K562 (cell line): Measurements from ENCODE around the gene PLCB4. TPM values are rescaled to one million over a fixed set of nuclear protein-coding genes. Genes with fewer than 3 reads are reported as not detected.
"Not testable (repeated sequence)": the region's sequence is repeated elsewhere in the genome, so short reads cannot be mapped to it uniquely, and the experiment has no call there.

ENCODE experiments used
- ATAC-seq: fragments of 200-7000 bp; cut with Tn5 transposase; 3 replicates; pipeline ENCODE4 v1.9.1; 2020; ENCODE audit warnings: moderate library complexity
- BruUV-seq: library from RNA; stranded (reverse); fragments of 400-500 nt; replicated peaks from 2 replicates; lab custom pipeline; 2021; lab: Mats Ljungman, UMichigan
- CTCF ChIA-PET: fragments of 300-600 bp; formaldehyde crosslinking; extraction: SDS; loops from one replicate; lab custom pipeline; 2021; ENCODE audit warnings: low intra/inter-chr PET ratio; lab: Yijun Ruan, JAX
- POLR2A ChIA-PET: fragments of 300-600, 350-650 bp; sonication (Branson Sonifier 250); formaldehyde crosslinking; extraction: SDS; loops from one replicate; lab custom pipeline; 2021; ENCODE audit warnings: antibody characterized with exemption, inconsistent platforms; lab: Yijun Ruan, JAX
- DNase-seq, 4 experiments: peaks; one replicate each; pipeline versions ENCODE4 v3.0.0 to v3.0.0-alpha.2; 2011 to 2018; ENCODE audit warnings: low spot score in 3 of 4, mixed read lengths in 3 of 4; ENCODE audit errors: extremely low read depth in 1 of 4
- FAIRE-seq: peaks from 2 replicates; lab custom pipeline; 2011; peaks lifted over from hg19 to GRCh38; lab: Jason Lieb, UNC
- H2AFZ ChIP-seq: 2 replicates; pipeline ENCODE4 v1.6.0; 2011; ENCODE audit warnings: low read depth, low read length, control low read depth, inconsistent platforms
- H3K27ac ChIP-seq: fragments of 200-600 bp; 3 replicates; pipeline ENCODE4 v1.8.0; 2011; ENCODE audit warnings: low read depth, mild to moderate bottlenecking, control low read depth, inconsistent platforms, low read length, moderate library complexity, mixed read lengths; ENCODE audit errors: extremely low read depth
- H3K27me3 ChIP-seq, 2 experiments: fragments of 300-600 bp in 1 of 2; 2 replicates in 1 of 2; 3 replicates in 1 of 2; pipeline versions ENCODE4 v1.6.0 to v1.8.0; 2011; ENCODE audit warnings: inconsistent platforms in 2 of 2, low read length in 2 of 2, mild to moderate bottlenecking in 1 of 2, mixed read lengths in 1 of 2, moderate library complexity in 1 of 2; ENCODE audit not compliant: control insufficient read depth in 2 of 2, insufficient read depth in 2 of 2
- H3K36me3 ChIP-seq: fragments of 300-600 bp; 3 replicates; pipeline ENCODE4 v1.8.0; 2011; ENCODE audit warnings: mild to moderate bottlenecking, low read length, inconsistent platforms; ENCODE audit not compliant: control insufficient read depth, insufficient read depth
- H3K4me1 ChIP-seq, 2 experiments: fragments of 200-600 bp in 1 of 2; replicated peaks in 1 of 2; 2 replicates in 1 of 2; 3 replicates in 1 of 2; pipeline versions ENCODE4 v1.5.1 to v1.8.0; 2011; ENCODE audit warnings: inconsistent platforms in 2 of 2, low read length in 2 of 2, mild to moderate bottlenecking in 1 of 2, mixed read lengths in 1 of 2, moderate library complexity in 1 of 2; ENCODE audit not compliant: control insufficient read depth in 2 of 2, insufficient read depth in 2 of 2
- H3K4me2 ChIP-seq: 2 replicates; pipeline ENCODE4 v1.6.1; 2011; ENCODE audit warnings: low read length, control low read depth, inconsistent platforms, mixed read lengths; ENCODE audit not compliant: insufficient read depth
- H3K4me3 ChIP-seq: fragments of 200-600 bp; sonication (generic), shearing (Covaris generic); 2 replicates; pipeline ENCODE4 v1.5.1; 2016; ENCODE audit warnings: control low read depth, inconsistent platforms
- H3K79me2 ChIP-seq: fragments of 200-600 bp; 3 replicates; pipeline ENCODE4 v1.8.0; 2011; ENCODE audit warnings: low read length, inconsistent platforms; ENCODE audit not compliant: control insufficient read depth, insufficient read depth
- H3K9ac ChIP-seq, 2 experiments: 2 replicates each; pipeline versions ENCODE4 v1.6.0 to v1.6.1; 2011; ENCODE audit warnings: low read depth in 2 of 2, low read length in 2 of 2, control low read depth in 1 of 2, inconsistent platforms in 1 of 2, mild to moderate bottlenecking in 1 of 2, mixed read lengths in 1 of 2; ENCODE audit not compliant: insufficient read depth in 1 of 2
- H3K9me1 ChIP-seq: one replicate; pipeline ENCODE4 v1.6.0; 2011; ENCODE audit warnings: inconsistent platforms, mild to moderate bottlenecking, low read length, moderate library complexity; ENCODE audit not compliant: control insufficient read depth, insufficient read depth
- H3K9me3 ChIP-seq: replicated peaks from 2 replicates; pipeline ENCODE4 v1.5.1; 2011; ENCODE audit warnings: low read depth, low read length, inconsistent platforms; ENCODE audit not compliant: control insufficient read depth, insufficient read depth
- H4K20me1 ChIP-seq: replicated peaks from 2 replicates; pipeline ENCODE4 v1.6.1; 2011; ENCODE audit warnings: low read length, inconsistent platforms, mixed read lengths; ENCODE audit not compliant: control insufficient read depth, insufficient read depth
- FOSL1 ChIP-seq: fragments of 200-800 bp; sonication (Bioruptor generic); conservative IDR thresholded peaks from 2 replicates; pipeline ENCODE4 v1.6.1; 2016; ENCODE audit warnings: missing genetic modification characterization, missing compliant biosample characterization
- FOXK1 ChIP-seq: sonication (generic); formaldehyde crosslinking; IDR thresholded peaks from 2 replicates; pipeline ENCODE4 v1.8.0; 2022; ENCODE audit warnings: missing genetic modification reagents, mild to moderate bottlenecking, borderline replicate concordance
- SMARCE1 ChIP-seq: fragments of 450-650 bp; IDR thresholded peaks from 2 replicates; pipeline ENCODE4 v1.7.1; 2016; ENCODE audit warnings: mild to moderate bottlenecking
- ZNF146 ChIP-seq: IDR thresholded peaks from one replicate; pipeline ENCODE4 v1.6.1; 2018; ENCODE audit warnings: missing compliant biosample characterization; ENCODE audit not compliant: unreplicated experiment
- WGBS: fragments of 100-300 bp; shearing (Covaris generic); methylation state at CpG from one replicate; pipeline ENCODE4 v1.1.6; 2016; ENCODE audit warnings: low coverage, mixed read lengths; ENCODE audit not compliant: insufficient coverage; ENCODE audit errors: missing lambda C conversion rate; 5-methylcytosine and 5-hydroxymethylcytosine counted together
- in situ Hi-C: fragments of 300-500 bp; cut with MboI; formaldehyde crosslinking; loops from 4 replicates; pipeline ENCODE4 v1.15.0; 2018; ENCODE audit warnings: inconsistent platforms, mixed read lengths
- intact Hi-C: fragments of 100-400 bp; cut with micrococcal nuclease; formaldehyde crosslinking; loops from 2 replicates; pipeline ENCODE4 v1.14.2; 2022
- polyA plus RNA-seq, 8 experiments: library from polyadenylated mRNA; depleted of rRNA in 4 of 8; stranded (reverse) in 5 of 8; unstranded in 3 of 8; fragments of >200 nt; fragmentation: Nextera tagmentation in 2 of 8; fragmentation: Illumina TruSeq in 1 of 8; extraction: Ambion mirVana in 2 of 8; extraction: Trizol in 1 of 8; gene quantifications; 2 replicates each; pipeline versions ENCODE4 v1.2.1 to v1.2.3, GENCODE V29; 2011 to 2014; ENCODE audit warnings: inconsistent platforms in 1 of 8, missing spikeins in 1 of 8
- total RNA-seq, 7 experiments: library from RNA; depleted of rRNA in 6 of 7; stranded (reverse); fragments of >200 nt in 6 of 7; fragmentation: Illumina TruSeq in 2 of 7; extraction: Trizol in 2 of 7; gene quantifications; 2 replicates each; pipeline versions ENCODE4 v1.2.1 to v1.2.3, GENCODE V29; 2011 to 2021; ENCODE audit warnings: low replicate concordance in 1 of 7
- TF ChIP-seq, protein P1 (sequence below): fragments of 450-650 bp; IDR thresholded peaks from 2 replicates; pipeline ENCODE4 v1.6.1; 2017; ENCODE audit warnings: antibody characterized with exemption

Gene PLCB4
- total and polyA plus RNA-seq, 9 of the 15 experiments (the other 6 are each of a cell fraction or from before 2014, with no cell fraction given) = 0.20 to 2.9 (median 0.52) TPM

DNA sequence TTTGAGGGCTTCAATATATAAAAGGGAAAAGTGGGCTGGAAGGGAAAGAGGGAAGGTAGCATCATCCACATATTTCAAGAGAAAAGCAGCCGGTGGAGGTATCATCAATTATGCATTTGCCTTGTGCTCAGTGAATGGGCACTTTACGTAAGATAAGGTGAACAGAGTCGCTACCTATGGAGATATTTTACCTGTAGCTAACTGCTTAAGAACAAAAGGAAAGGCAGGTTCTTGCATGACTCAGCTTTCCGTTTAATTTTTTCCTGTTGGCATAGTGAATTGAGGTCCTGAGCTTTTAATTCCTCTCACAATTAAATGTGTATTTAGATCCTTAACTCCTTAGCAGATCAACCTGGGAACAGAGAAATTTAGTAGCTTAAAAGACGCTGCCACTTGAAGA is 25.5 kb upstream of the PLCB4 start:
- TF ChIP-seq FOSL1 = no peak
- no peak for TF ChIP-seq FOXK1 (CRISPR knock-in tag)
- TF ChIP-seq SMARCE1 = no peak
- TF ChIP-seq, protein P1, sequence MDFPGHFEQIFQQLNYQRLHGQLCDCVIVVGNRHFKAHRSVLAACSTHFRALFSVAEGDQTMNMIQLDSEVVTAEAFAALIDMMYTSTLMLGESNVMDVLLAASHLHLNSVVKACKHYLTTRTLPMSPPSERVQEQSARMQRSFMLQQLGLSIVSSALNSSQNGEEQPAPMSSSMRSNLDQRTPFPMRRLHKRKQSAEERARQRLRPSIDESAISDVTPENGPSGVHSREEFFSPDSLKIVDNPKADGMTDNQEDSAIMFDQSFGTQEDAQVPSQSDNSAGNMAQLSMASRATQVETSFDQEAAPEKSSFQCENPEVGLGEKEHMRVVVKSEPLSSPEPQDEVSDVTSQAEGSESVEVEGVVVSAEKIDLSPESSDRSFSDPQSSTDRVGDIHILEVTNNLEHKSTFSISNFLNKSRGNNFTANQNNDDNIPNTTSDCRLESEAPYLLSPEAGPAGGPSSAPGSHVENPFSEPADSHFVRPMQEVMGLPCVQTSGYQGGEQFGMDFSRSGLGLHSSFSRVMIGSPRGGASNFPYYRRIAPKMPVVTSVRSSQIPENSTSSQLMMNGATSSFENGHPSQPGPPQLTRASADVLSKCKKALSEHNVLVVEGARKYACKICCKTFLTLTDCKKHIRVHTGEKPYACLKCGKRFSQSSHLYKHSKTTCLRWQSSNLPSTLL = no peak
- no peaks in the 10 kb centered on the region for H3K9me1 ChIP-seq
- no peak overlapping the region for H2AFZ ChIP-seq
- BruUV-seq = no TSS peak
- WGBS = 41% methylated on average over 5 of the region's 5 CpGs
- no peak overlapping the region for H3K4me3 ChIP-seq
- FAIRE-seq (no peak), DNase-seq (no peak), ATAC-seq (no peak)
- ChIA-PET POLR2A (no interaction called here), CTCF (no interaction called here)
- in situ Hi-C loops = no loop called here
- peaks cover 0 to 2% of the 10 kb centered on the region in 2 experiments; a peak in 3 of 5 replicates for H3K4me1 ChIP-seq
- no peaks in the 10 kb centered on the region for H3K79me2 ChIP-seq
- no peaks in the 10 kb centered on the region for H3K27me3 ChIP-seq
- H3K27ac ChIP-seq = no peak overlapping the region
- no peak overlapping the region for H3K4me2 ChIP-seq
- intact Hi-C loops = no loop called here
- no peaks in the 10 kb centered on the region for H3K36me3 ChIP-seq
- H3K9ac ChIP-seq = no peak overlapping the region
- H4K20me1 ChIP-seq = no peaks in the 10 kb centered on the region
- H3K9me3 ChIP-seq = no peaks in the 10 kb centered on the region

DNA sequence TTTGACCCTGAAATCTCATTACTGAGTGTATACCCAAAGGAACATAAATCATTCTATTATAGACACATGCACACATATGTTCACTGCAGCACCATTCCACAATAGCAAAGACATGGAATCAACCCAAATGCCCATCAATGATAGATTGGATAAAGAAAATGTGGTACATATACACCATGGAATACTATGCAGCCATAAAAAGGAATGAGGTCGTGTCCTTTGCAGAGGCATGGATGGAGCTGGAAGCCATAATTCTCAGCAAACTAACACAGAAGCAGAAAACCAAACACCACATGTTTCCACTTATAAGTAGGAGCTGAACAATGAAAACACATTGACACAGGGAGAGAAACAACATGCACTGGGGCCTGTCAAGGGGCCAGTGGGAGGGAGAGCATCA is 21.0 kb upstream of the PLCB4 start:
- DNase-seq, FAIRE-seq, intact Hi-C loops, H2AFZ ChIP-seq, H4K20me1 ChIP-seq, ATAC-seq, H3K9me1 ChIP-seq, H3K4me3 ChIP-seq, H3K4me1 ChIP-seq, H3K27me3 ChIP-seq, BruUV-seq, H3K79me2 ChIP-seq, in situ Hi-C loops, H3K36me3 ChIP-seq, CTCF ChIA-PET, H3K4me2 ChIP-seq, POLR2A ChIA-PET, H3K9me3 ChIP-seq, H3K27ac ChIP-seq, H3K9ac ChIP-seq: not testable (repeated sequence)
- WGBS = 20% methylated on average over 1 of the region's 1 CpG
- peak; percentile 9 for TF ChIP-seq ZNF146 (CRISPR knock-in tag)
